ENCODE measurements around the gene USP13. TPM values are rescaled to one million over a fixed set of nuclear protein-coding genes. Genes with fewer than 3 reads are reported as not detected.
"Not testable (repeated sequence)": the region's sequence is repeated elsewhere in the genome, so short reads cannot be mapped to it uniquely, and the experiment has no call there.

The USP13 gene
- total and polyA plus RNA-seq, 10 of the 15 experiments (the other 5 are each of a cell fraction or from before 2014, with no cell fraction given) = 3.2 to 20.8 (median 9.0) TPM

DNA sequence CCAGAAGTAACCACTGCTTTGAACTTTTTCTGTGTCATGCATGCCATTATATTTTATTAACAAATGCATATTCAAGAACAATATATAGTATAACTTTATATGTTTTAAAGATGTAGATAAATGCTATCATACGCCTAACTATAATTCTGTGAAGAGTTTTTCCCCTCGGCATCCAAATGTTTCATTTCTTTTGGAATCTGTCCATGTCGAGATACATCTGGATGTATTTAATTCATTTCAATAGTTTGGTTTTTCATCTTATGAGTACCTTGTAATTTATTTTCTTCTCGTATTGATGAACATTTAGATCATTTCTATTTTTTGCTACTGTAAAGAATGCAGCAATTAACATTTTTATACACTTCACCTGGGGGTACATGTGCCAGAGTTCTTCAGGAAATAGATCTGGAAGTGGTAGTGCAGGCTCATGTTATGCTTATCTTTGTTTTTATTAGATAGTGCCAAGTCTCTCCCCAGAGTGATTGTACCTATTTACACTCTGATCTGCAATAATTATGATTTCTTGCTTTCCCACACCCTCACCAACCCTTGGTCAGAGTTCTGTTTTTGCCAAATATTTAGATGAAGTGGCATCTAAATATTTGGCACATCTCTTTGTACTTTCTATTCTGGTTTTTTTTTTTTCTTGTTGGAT, 29.7 kb downstream of the USP13 start:
- Histone ChIP-seq H3K36me3 (ENCODE audit: control insufficient read depth in 2 of 2, insufficient read depth in 2 of 2, low read length in 1 of 2) (peaks cover 0 to 2% of the 10 kb centered on the region in 2 experiments; a peak in 2 of 4 replicates), H3K27me3 (replicated peaks in 1 of 2; ENCODE audit: control insufficient read depth in 2 of 2, insufficient read depth in 2 of 2, low read length in 1 of 2) (no peaks in the 10 kb centered on the region), H3K4me3 (no peak overlapping the region), H2AFZ (ENCODE audit: control insufficient read depth, low read depth, low read length) (no peak overlapping the region), H3K27ac (ENCODE audit: control insufficient read depth, insufficient read depth) (no peak overlapping the region), H3K4me1 (ENCODE audit: control insufficient read depth, insufficient read depth, low read length) (no peaks in the 10 kb centered on the region), H4K20me1 (ENCODE audit: control insufficient read depth, insufficient read depth) (no peaks in the 10 kb centered on the region), H3K79me2 (ENCODE audit: control insufficient read depth, insufficient read depth, low read length) (peaks cover 8% of the 10 kb centered on the region), H3K9ac (ENCODE audit: control insufficient read depth, insufficient read depth, low read length) (no peak overlapping the region), H3K4me2 (ENCODE audit: control insufficient read depth, insufficient read depth) (no peak overlapping the region), H3K9me3 (replicated peaks; ENCODE audit: control insufficient read depth, insufficient read depth, low read length) (no peaks in the 10 kb centered on the region)
- RAD21 ChIA-PET (ENCODE audit: unreplicated experiment) = no interaction called here
- DNase-seq (ENCODE audit: low read depth, low spot score) = no peak
- BruUV-seq (replicated peaks) = no TSS peak
- SMC1A ChIA-PET (ENCODE audit: uncharacterized antibody, unreplicated experiment) = interaction anchor here (0.6 kb wide), 1 partner anchor 313 kb away, joined by 3 read pairs; no protein-coding TSS in a partner anchor
- FAIRE-seq = no peak
- TF ChIP-seq TCF3 (IDR thresholded peaks at IDR 0.05; ENCODE audit: borderline replicate concordance, insufficient read depth, low read depth, low read length) (no peak), ETV6 (conservative IDR thresholded peaks at IDR 0.05 in 1 of 2, IDR thresholded peaks at IDR 0.05 in 1 of 2; ENCODE audit: borderline replicate concordance in 1 of 2, low read depth in 1 of 2) (no peak), HCFC1 (IDR thresholded peaks at IDR 0.05; ENCODE audit: low read length) (no peak), EGR1 (IDR thresholded peaks at IDR 0.05; ENCODE audit: borderline replicate concordance in 1 of 2, low read depth in 2 of 2, low read length in 2 of 2) (no peak), EP300 (IDR thresholded peaks at IDR 0.05; ENCODE audit: borderline replicate concordance in 1 of 2, control insufficient read depth in 1 of 2, low read depth in 2 of 2, low read length in 2 of 2) (no peak), IRF4 (IDR thresholded peaks at IDR 0.05; ENCODE audit: low read depth, low read length) (no peak), PAX5 (IDR thresholded peaks at IDR 0.05; ENCODE audit: borderline replicate concordance, low read depth, low read length) (no peak), EED (IDR thresholded peaks at IDR 0.05; ENCODE audit: low read depth) (no peak), EZH2 (IDR thresholded peaks at IDR 0.05; ENCODE audit: borderline replicate concordance, control insufficient read depth, low read depth, low read length) (no peak)
- TF ChIP-seq, protein P1, sequence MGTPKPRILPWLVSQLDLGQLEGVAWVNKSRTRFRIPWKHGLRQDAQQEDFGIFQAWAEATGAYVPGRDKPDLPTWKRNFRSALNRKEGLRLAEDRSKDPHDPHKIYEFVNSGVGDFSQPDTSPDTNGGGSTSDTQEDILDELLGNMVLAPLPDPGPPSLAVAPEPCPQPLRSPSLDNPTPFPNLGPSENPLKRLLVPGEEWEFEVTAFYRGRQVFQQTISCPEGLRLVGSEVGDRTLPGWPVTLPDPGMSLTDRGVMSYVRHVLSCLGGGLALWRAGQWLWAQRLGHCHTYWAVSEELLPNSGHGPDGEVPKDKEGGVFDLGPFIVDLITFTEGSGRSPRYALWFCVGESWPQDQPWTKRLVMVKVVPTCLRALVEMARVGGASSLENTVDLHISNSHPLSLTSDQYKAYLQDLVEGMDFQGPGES (IDR thresholded peaks at IDR 0.05) = no peak
- in situ Hi-C loops (cut with MboI) = no loop called here
- 55% methylated on average over 4 of the region's 4 CpGs for WGBS (ENCODE audit: insufficient coverage, insufficient replicate concordance, low lambda C conversion rate, missing lambda C conversion rate)
- no peak for ATAC-seq
- intact Hi-C loops (cut with micrococcal nuclease; ENCODE audit: unreplicated experiment) = no loop called here
- CTCF ChIA-PET = no interaction called here
- POLR2A ChIA-PET = interaction anchor here (0.6 kb wide), 1 partner anchor 36 kb away, joined by 3 read pairs; no protein-coding TSS in a partner anchor

DNA sequence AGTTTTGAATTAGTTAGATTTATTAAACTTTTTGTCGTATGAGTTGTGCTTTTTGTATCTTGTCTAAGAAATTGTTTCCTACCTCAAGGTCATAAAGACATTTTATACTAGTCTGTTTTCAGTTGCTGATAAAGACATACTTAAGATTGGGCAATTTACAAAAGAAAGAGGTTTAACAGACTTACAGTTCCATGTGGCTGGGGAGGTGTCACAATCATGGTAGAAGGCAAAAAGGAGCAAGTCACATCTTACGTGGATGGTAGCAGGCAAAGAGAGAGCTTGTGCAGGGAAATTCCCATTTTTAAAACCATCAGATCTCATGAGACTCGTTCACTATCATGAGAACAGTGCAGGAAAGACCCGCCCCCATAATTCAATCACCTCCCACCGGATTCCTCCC, 30.4 kb downstream of the USP13 start:
- DNase-seq (ENCODE audit: low read depth, low spot score); RAD21 ChIA-PET (ENCODE audit: unreplicated experiment); intact Hi-C loops (cut with micrococcal nuclease; ENCODE audit: unreplicated experiment); in situ Hi-C loops (cut with MboI); H3K27me3 ChIP-seq (replicated peaks in 1 of 2; ENCODE audit: control insufficient read depth in 2 of 2, insufficient read depth in 2 of 2, low read length in 1 of 2); H4K20me1 ChIP-seq (ENCODE audit: control insufficient read depth, insufficient read depth); SMC1A ChIA-PET (ENCODE audit: uncharacterized antibody, unreplicated experiment); H3K9me3 ChIP-seq (replicated peaks; ENCODE audit: control insufficient read depth, insufficient read depth, low read length); BruUV-seq (replicated peaks); H3K4me2 ChIP-seq (ENCODE audit: control insufficient read depth, insufficient read depth); H3K9ac ChIP-seq (ENCODE audit: control insufficient read depth, insufficient read depth, low read length); FAIRE-seq; H3K4me3 ChIP-seq; H3K36me3 ChIP-seq (ENCODE audit: control insufficient read depth in 2 of 2, insufficient read depth in 2 of 2, low read length in 1 of 2); CTCF ChIA-PET; POLR2A ChIA-PET; H3K79me2 ChIP-seq (ENCODE audit: control insufficient read depth, insufficient read depth, low read length); H3K27ac ChIP-seq (ENCODE audit: control insufficient read depth, insufficient read depth); ATAC-seq; H2AFZ ChIP-seq (ENCODE audit: control insufficient read depth, low read depth, low read length); H3K4me1 ChIP-seq (ENCODE audit: control insufficient read depth, insufficient read depth, low read length): not testable (repeated sequence)
- 99% methylated on average over 5 of the region's 5 CpGs for WGBS (ENCODE audit: insufficient coverage, insufficient replicate concordance, low lambda C conversion rate, missing lambda C conversion rate)
